HepG2 (cell line): ENCODE measurements around the gene DENND4B. TPM values are rescaled to one million over a fixed set of nuclear protein-coding genes. Genes with fewer than 3 reads are reported as not detected.

Source experiments
- AKAP8 ChIP-seq: sonication (generic); formaldehyde crosslinking; IDR thresholded peaks from 2 replicates; pipeline ENCODE4 v1.5.1; 2020; ENCODE audit warnings: mild to moderate bottlenecking, missing genetic modification reagents
- DR1 ChIP-seq: sonication (generic); formaldehyde crosslinking; IDR thresholded peaks from 2 replicates; pipeline ENCODE4 v1.8.0; 2021; ENCODE audit warnings: mild to moderate bottlenecking, missing genetic modification reagents, inconsistent platforms
- ERF ChIP-seq: IDR thresholded peaks from 2 replicates; pipeline ENCODE4 v1.6.1; 2018; ENCODE audit warnings: missing biosample characterization, missing genetic modification reagents
- FOXO4 ChIP-seq: sonication (generic); formaldehyde crosslinking; conservative IDR thresholded peaks from 2 replicates; pipeline ENCODE4 v1.8.1; 2023; ENCODE audit warnings: missing genetic modification reagents
- HBP1 ChIP-seq: IDR thresholded peaks from 2 replicates; pipeline ENCODE4 v1.6.1; 2016; ENCODE audit warnings: low read depth, control low read depth
- HNF1A ChIP-seq, 2 experiments: sonication (generic) in 1 of 2; formaldehyde crosslinking in 1 of 2; IDR thresholded peaks; 2 replicates each; pipeline versions ENCODE4 v1.4.0 to v1.6.1; 2016 to 2020; ENCODE audit warnings: borderline replicate concordance in 1 of 2, low read depth in 1 of 2, mild to moderate bottlenecking in 1 of 2, missing genetic modification reagents in 1 of 2
- KDM5B ChIP-seq: sonication (generic); formaldehyde crosslinking; IDR thresholded peaks from 2 replicates; pipeline ENCODE4 v1.4.0; 2020; ENCODE audit warnings: missing genetic modification reagents, mild to moderate bottlenecking, borderline replicate concordance
- KLF6 ChIP-seq: IDR thresholded peaks from 2 replicates; pipeline ENCODE4 v1.8.0; 2016; ENCODE audit warnings: missing biosample characterization, missing genetic modification reagents
- NFIB ChIP-seq: sonication (generic); formaldehyde crosslinking; IDR thresholded peaks from 2 replicates; pipeline ENCODE4 v1.9.0; 2021; ENCODE audit warnings: missing genetic modification reagents, mild to moderate bottlenecking, borderline replicate concordance
- NR2F2 ChIP-seq: IDR thresholded peaks from 2 replicates; pipeline ENCODE4 v1.6.1; 2012; ENCODE audit warnings: low read depth, inconsistent platforms, borderline replicate concordance
- POGZ ChIP-seq: sonication (generic); formaldehyde crosslinking; IDR thresholded peaks from 2 replicates; pipeline ENCODE4 v1.4.0; 2020; ENCODE audit warnings: mild to moderate bottlenecking, missing genetic modification reagents
- SMAD9 ChIP-seq: sonication (generic); formaldehyde crosslinking; IDR thresholded peaks from 2 replicates; pipeline ENCODE4 v1.5.1; 2020; ENCODE audit warnings: mild to moderate bottlenecking, missing genetic modification reagents
- YY1 ChIP-seq: IDR thresholded peaks from 2 replicates; pipeline ENCODE4 v1.6.1; 2011; ENCODE audit warnings: low read length, low read depth, moderate library complexity, mild to moderate bottlenecking; ENCODE audit not compliant: insufficient read depth, insufficient replicate concordance
- ZFYVE20 ChIP-seq: sonication (generic); formaldehyde crosslinking; IDR thresholded peaks from 2 replicates; pipeline ENCODE4 v1.8.0; 2023; ENCODE audit warnings: low read depth, mild to moderate bottlenecking, moderate library complexity, missing genetic modification reagents, borderline replicate concordance
- ZNF607 ChIP-seq: sonication (generic); formaldehyde crosslinking; IDR thresholded peaks from 2 replicates; pipeline ENCODE4 v1.5.1; 2020; ENCODE audit warnings: missing genetic modification reagents, mild to moderate bottlenecking, borderline replicate concordance
- ZNF883 ChIP-seq: sonication (generic); formaldehyde crosslinking; IDR thresholded peaks from 2 replicates; pipeline ENCODE4 v1.5.1; 2020; ENCODE audit warnings: mild to moderate bottlenecking, missing genetic modification reagents; ENCODE audit errors: not compliant biosample characterization
- ZSCAN20 ChIP-seq: sonication (generic); formaldehyde crosslinking; IDR thresholded peaks from 2 replicates; pipeline ENCODE4 v1.4.0; 2020; ENCODE audit warnings: missing genetic modification reagents, mild to moderate bottlenecking, borderline replicate concordance
- polyA plus RNA-seq, 8 experiments: library from polyadenylated mRNA; depleted of rRNA in 3 of 8; stranded (reverse) in 7 of 8; unstranded in 1 of 8; fragments of >200 nt; fragmentation: Illumina TruSeq in 4 of 8; extraction: Trizol in 4 of 8; gene quantifications; 2 replicates each; pipeline versions ENCODE4 v1.2.1 to v1.2.3, GENCODE V29; 2011 to 2016; ENCODE audit warnings: low read depth in 4 of 8, missing spikeins in 1 of 8, mixed read lengths in 1 of 8; ENCODE audit not compliant: insufficient read depth in 1 of 8
- total RNA-seq, 5 experiments: library from RNA; depleted of rRNA; stranded (reverse); fragments of >200 nt; fragmentation: Illumina TruSeq; extraction: Trizol; gene quantifications; 2 replicates each; pipeline ENCODE4 v1.2.3, GENCODE V29; 2016; ENCODE audit warnings: low read depth in 1 of 5
- TF ChIP-seq, protein P1 (sequence below): sonication (generic); formaldehyde crosslinking; conservative IDR thresholded peaks from 2 replicates; pipeline ENCODE4 v1.4.0; 2020; ENCODE audit warnings: missing genetic modification reagents

Gene DENND4B
- total and polyA plus RNA-seq, 2 of the 13 experiments (the other 11 are each of a cell fraction or from before 2014, with no cell fraction given), result 15.1 to 20.3 TPM

GRCh38 chr1:153945795-153946621 lies 510 bp downstream of the DENND4B start (continued):
- TF ChIP-seq, protein P1, sequence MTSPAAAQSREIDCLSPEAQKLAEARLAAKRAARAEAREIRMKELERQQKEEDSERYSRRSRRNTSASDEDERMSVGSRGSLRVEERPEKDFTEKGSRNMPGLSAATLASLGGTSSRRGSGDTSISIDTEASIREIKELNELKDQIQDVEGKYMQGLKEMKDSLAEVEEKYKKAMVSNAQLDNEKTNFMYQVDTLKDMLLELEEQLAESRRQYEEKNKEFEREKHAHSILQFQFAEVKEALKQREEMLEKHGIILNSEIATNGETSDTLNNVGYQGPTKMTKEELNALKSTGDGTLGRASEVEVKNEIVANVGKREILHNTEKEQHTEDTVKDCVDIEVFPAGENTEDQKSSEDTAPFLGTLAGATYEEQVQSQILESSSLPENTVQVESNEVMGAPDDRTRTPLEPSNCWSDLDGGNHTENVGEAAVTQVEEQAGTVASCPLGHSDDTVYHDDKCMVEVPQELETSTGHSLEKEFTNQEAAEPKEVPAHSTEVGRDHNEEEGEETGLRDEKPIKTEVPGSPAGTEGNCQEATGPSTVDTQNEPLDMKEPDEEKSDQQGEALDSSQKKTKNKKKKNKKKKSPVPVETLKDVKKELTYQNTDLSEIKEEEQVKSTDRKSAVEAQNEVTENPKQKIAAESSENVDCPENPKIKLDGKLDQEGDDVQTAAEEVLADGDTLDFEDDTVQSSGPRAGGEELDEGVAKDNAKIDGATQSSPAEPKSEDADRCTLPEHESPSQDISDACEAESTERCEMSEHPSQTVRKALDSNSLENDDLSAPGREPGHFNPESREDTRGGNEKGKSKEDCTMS (CRISPR knock-in tag), result no peak
- TF ChIP-seq YY1 (no peak), POGZ (CRISPR knock-in tag) (no peak), HNF1A (IDR thresholded peaks at IDR 0.05; ENCODE audit: low read depth) (no peak), HNF1A (CRISPR knock-in tag; IDR thresholded peaks at IDR 0.05; ENCODE audit: borderline replicate concordance) (peak; percentile 17; the same call in 1 of the 2 replicates), SMAD9 (CRISPR knock-in tag) (no peak), ZFYVE20 (CRISPR knock-in tag) (no peak), KLF6 (no peak), ERF (CRISPR knock-in tag) (peak; percentile 17; the same call in 1 of the 2 replicates), ZNF607 (CRISPR knock-in tag) (peak; percentile 23; the same call in 1 of the 2 replicates), ZSCAN20 (no peak), FOXO4 (CRISPR knock-in tag) (no peak), NFIB (CRISPR knock-in tag) (no peak), HBP1 (no peak), DR1 (CRISPR knock-in tag) (no peak), AKAP8 (CRISPR knock-in tag) (no peak), NR2F2 (no peak), KDM5B (peak; percentile 56; the same call in 1 of the 2 replicates), ZNF883 (peak; percentile 35)
